Neural cell (in vitro differentiated cells): ENCODE measurements around the gene TRMT5.

Experiments used
- CTCF ChIP-seq: fragments of 450-650 bp; IDR thresholded peaks from 2 replicates; pipeline ENCODE4 v1.5.1; 2014; ENCODE audit warnings: antibody characterized with exemption, mild to moderate bottlenecking, moderate library complexity; ENCODE audit not compliant: poor library complexity, severe bottlenecking
- POLR2AphosphoS5 ChIP-seq: IDR thresholded peaks from 2 replicates; pipeline ENCODE4 v1.6.1; 2012
- REST ChIP-seq: IDR thresholded peaks from 2 replicates; pipeline ENCODE4 v1.6.1; 2012; ENCODE audit warnings: borderline replicate concordance

- TF ChIP-seq REST = no peak
- TF ChIP-seq CTCF = no peak
- no peak for TF ChIP-seq POLR2AphosphoS5
Observed at GRCh38 chr14:60999536-60999935, 18.7 kb upstream of the TRMT5 start.
